ENCODE results near the gene DAB1.
"Not testable (repeated sequence)": the region's sequence is repeated elsewhere in the genome, so short reads cannot be mapped to it uniquely, and the experiment has no call there.

The DAB1 gene

GRCh38 chr1:57357462-57357861 lies 66.4 kb downstream of the DAB1 start:
- DNase-seq, result no peak

GRCh38 chr1:57353654-57354053 lies 70.2 kb downstream of the DAB1 start:
- peak; percentile 29 for DNase-seq

- no peak for DNase-seq
Observed at GRCh38 chr1:57350610-57351009, 73.2 kb downstream of the DAB1 start.

DNA sequence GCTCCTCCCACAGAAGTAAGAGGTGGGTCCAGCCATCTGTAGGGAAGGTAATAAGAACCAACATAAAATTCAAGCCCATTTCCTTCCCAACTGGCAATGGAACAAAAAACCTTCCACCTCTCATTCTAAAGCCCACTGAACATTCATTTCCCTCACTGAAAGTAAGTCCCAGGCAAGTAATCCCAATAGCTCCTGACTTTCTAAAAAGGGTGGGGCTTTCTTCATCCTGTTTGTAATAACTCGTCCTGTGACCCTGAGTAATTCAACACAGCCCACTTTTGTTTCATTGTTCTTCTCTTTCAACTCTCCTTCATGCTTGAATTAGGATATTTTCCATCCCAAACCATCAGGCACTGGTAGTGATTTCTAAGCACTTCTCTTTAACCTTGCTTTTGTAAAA lies 74.9 kb downstream of the DAB1 start:
- no peak for DNase-seq

DNA sequence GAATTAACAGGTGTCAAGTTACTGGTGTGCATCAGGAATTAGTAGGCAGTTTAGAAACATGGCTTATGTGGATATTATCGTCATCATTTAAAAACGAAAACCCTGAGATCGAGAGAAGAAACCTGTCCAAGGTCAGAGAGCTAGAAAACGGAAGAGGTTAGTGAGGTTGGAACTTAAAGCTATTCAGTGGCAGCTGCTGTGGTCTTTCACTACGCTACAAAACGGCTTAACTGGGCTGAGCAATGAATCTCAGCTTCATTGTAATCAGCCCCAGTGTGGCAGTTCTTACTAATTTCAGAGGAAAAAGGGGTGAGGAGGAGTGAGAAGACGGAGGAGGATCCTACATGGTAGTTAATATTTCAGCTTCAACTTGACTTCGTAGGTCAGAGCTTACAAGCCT lies 77.9 kb downstream of the DAB1 start:
- no peak for DNase-seq

DNA sequence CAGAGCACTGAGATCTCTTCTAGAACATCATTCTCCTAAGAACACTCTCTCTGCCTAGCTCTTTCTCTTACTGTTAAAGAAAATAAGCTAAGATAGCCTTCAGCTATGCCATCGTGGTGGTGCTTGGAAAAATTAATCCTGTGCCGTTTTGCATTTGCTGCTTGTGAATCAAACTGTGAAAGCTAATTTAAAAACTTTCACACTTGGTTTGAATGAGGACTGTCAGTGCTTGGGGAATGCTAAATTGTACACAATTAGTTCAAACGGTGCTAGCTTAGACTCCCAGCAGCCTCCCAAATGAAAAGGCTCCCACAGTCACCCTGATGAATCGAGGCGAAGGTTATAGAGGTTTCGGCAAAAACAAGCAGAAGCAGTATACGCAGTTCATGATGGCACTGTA lies 79.6 kb downstream of the DAB1 start:
- no peak for DNase-seq

DNA sequence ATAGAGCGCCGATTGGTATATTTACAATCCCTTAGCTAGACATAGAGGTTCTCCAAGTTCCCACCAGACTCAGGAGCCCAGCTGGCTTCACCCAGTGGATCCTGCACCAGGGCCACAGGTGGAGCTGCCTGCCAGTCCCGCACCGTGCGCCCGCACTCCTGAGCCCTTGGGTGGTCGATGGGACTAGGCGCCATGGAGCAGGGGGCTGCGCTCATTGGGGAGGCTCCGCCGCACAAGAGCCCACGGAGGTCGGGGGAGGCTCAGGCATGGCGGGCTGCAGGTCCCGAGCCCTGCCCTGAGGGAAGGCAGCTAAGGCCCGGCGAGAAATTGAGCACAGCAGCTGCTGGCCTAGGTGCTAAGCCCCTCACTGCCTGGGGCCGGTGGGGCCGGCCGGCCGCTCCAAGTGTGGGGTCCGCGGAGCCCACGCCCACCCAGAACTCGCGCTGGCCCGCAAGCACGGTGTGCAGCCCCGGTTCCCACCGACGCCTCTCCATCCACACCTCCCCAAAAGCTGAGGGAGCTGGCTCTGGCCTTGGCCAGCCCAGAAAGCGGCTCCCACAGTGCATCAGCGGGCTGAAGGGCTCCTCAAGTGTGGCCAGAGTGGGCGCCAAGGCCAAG lies 80.5 kb downstream of the DAB1 start:
- DNase-seq, result not testable (repeated sequence)

DNA sequence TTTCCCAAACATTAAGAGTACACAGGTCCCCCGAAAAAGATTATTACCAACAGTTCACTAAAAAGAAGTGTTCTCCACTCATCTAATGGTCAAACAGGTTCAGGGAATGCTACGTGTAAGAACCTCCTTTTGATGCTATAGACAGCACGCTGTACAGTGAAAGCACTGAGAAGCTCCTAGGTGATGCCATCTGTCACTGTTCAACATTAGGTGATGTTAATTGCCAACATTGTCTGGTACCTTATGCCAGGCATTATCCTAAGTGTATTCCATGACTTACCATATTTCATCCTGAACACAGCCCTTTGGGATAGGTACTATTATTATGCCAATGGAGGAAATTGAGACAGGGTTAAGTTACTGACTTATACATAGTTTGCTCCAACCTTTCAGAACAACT lies 82.1 kb downstream of the DAB1 start:
- DNase-seq, result no peak

DNA sequence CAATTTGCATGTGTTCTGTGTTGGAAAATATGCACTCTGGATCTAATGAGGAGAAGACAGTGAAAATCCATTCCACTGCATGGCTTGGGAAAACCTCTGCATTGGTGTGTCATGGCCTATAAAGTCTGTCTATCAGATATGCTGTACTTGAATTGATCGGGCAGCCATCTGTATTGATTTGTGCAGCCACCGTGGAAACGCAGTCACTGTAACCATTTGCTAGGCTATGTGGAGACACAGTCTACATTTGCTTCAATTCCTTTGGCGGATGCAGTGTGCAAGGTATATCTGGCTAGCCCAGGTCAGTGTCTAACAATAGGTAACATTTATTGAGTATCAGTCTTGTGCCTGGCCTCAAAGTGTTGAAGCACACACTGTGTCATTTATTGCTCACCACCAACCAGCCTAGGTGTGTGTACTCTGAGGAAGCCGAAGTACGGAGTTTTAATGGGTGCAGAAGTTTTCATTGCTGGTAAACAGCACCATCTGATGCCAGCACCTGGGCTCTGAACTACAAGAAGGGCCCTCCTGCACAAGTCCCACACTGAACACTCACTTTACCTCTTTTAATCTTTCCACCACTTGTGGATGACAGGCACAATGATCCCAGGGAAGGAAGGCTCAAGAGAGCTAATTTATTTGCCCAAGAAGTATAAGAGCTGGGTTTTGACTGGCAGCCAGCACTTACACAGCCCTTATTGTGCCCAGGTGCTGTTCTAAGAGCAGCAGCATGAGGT lies 83.4 kb downstream of the DAB1 start:
- no peak for DNase-seq

DNA sequence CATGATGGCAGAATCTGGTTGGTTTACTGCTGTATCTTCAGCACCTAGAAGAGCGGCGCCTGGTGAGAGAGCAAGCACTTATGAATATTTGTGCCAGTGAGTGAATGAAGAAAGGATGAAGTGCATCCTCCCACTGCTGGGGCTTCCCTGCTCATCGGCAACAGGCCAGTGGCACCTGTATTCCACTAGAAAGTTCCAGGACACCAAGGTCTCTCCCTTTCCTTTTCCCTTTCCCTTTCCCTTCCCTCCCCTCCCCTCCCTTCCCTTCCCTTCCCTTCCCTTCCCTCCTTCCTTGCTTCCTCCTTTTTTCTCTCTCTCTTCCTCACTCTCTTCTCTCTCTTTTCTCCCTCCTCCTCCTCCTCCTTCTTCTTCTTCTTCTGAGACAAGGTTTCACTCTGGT lies 86.2 kb downstream of the DAB1 start:
- no peak for DNase-seq

DNA sequence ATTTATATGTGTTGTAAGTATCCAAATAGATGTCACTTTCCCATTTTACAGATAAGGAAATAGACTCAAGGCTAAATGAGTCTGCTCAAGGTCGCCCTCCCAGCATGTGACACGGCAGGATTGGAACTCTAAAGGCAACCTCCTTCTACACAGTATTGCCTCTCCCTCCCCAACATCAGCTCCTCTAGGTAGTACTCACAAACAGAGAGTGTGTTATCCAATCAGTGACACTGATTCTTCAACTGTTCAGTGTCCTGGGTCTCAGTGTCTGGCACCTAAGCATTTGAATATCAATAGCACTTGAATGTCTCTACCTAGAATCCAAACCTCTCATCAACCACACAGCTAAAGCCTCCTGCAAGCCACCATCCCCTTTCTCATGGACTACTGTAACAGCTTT lies 87.1 kb downstream of the DAB1 start:
- DNase-seq, result no peak

DNA sequence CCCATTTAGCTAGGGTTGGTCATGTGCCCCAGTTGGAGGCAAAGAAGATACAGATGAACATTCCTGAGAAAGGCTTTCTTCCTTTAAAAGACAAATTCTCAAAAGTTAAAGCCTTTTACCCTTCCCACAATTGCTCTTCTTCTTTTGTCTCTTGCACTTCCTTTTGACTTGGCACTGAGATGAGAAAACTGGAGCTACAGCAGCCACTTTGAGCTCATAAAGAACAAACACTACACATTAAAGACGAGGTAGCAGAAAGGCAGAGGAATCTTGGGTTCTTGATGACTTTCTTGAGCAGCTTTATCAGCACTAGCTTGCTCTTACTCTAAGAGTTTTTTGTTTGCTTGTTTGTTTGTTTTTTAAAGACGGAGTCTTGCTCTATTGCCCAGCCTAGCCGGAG lies 92.2 kb downstream of the DAB1 start:
- DNase-seq, result no peak

DNA sequence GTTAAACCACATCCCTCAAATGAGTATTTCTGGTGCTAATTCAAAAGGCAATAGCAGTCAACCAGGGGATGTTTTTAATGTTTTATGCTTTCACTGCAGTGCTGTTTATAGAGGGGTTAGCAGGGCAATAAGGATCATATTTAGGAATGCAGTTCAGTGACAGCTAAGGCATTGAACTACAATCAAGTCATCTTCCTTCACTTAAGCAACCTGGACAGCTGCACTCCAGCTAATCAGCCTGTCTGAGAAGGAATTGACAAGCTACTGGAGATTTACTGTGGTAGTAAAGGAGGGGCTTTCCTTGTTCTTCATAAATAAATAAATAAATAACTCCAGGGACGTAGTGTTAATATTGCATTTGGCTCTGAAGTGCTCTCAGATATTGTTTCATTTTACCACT lies 93.9 kb downstream of the DAB1 start:
- DNase-seq, result no peak

- DNase-seq, result no peak
Observed at GRCh38 chr1:57329001-57329527, 94.8 kb downstream of the DAB1 start.

GRCh38 chr1:57327946-57328345 lies 95.9 kb downstream of the DAB1 start:
- DNase-seq, result no peak

GRCh38 chr1:57327336-57327735 lies 96.5 kb downstream of the DAB1 start:
- DNase-seq, result no peak

DNA sequence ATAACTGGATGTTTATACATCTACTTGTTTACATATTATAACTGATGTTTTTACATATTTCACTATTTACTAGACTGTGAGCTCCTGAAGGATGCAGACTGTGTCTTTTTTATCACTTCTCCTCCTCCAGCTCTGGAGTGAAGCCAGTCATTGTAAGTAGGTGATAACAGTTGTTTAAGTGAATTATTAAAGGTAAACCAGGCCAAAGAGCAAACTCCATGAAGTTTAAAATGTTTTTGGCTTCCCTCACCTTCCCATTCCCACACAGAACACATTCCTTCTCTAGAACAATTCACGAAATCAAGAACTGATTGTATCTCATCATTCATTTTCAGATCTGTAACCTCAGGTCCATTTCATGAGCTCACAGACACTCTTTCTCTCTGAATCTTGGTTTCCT lies 98.3 kb downstream of the DAB1 start:
- DNase-seq, result no peak

DNA sequence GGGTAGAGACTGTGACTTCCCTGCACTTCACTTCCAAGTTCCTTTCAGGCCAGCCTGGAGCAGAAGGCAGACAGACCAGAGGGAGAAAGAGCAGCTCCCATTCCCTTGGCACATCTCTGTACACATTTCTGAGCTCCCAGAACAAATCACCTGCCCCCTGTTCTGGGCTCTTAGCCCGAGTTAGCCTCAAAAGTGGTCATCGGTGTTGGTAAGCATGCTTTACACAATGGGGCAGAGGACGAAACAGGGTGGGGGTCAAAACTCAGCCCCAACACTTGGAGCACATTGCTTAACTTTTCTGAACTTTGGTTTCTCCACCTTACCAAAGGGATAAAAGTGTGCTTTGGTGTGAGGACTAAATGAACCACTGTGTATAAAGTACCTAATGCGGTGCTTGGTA lies 98.7 kb downstream of the DAB1 start:
- DNase-seq, result no peak

DNA sequence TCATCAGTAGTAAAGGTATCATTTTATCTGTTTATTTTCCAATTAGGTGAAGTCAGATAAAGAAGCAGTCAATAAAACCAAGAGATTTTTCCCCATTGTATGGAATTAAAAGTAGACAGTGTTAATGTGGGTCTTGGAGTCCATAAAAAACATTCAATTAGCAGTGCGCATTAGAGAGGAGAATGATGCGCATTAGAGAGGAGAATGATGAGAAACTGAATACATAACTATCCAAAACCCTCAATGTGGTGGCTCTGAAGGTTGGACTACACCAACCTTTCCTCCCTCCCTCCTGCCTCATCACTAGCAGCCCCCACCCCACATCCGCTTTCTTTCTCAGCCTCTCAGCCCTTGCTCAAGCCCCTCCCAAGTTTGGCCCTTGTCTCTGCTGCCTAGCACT lies 99.5 kb downstream of the DAB1 start:
- no peak for DNase-seq

DNA sequence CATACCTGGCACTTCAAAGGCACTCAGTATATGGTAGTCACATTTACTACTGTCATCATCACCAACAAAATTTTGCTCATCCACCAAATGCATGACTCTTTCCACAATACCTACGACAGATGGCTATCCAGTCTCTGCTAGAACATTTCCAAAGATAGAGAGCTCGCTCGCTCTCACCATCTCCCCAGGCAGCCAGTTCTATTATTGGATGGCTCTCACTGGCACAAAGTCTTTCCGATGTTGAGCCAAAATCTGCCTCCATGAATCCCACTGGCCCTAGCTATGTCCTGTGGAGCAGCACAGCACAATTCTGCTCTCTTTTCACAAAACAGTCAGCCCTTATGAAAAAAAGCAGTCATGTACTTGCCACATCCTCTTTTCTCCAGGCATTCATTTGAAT lies 102.1 kb downstream of the DAB1 start:
- DNase-seq, result no peak

- DNase-seq, result no peak
Observed at GRCh38 chr1:57319791-57320190, 104.1 kb downstream of the DAB1 start.

DNA sequence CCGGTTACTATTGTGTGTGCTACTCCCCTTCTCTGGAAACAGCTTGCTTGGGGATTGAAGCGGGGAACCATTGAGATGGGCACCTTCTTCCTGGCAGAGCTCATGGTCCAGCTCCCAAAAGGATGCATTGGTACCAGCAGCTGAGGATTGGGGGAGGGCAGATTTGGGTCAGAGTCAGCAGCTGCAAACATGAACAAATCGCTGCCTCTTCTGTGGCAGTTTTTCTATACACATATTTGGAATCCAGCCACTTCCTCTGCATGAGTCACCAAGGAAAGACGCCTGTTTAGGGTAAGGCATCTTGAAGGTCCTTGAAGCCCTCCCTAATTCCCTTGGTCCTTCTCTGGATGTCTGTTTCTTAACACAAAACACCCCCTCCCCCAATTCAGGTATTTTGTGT lies 104.7 kb downstream of the DAB1 start:
- DNase-seq, result no peak

GRCh38 chr1:57316861-57317260 lies 107.0 kb downstream of the DAB1 start:
- DNase-seq, result no peak

DNA sequence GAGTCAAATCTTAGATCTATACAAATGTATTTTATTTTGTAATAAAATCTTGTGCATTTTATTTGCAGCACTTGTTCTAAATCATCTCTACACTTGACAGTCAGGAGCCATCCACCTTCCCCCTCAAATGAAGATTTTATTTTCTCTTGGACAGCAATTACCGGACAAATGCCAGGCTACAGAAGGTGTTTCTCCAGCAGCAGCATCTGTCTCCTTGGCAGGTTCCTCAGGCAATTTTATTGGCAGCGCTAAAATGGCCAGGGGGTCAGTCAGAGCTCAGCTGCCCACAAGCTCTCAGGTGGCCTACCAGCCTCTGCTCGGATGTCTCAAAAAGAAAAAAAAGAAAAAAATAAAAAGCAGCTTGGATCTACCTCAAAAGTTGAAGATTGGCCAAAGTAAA lies 107.6 kb downstream of the DAB1 start:
- no peak for DNase-seq

DNA sequence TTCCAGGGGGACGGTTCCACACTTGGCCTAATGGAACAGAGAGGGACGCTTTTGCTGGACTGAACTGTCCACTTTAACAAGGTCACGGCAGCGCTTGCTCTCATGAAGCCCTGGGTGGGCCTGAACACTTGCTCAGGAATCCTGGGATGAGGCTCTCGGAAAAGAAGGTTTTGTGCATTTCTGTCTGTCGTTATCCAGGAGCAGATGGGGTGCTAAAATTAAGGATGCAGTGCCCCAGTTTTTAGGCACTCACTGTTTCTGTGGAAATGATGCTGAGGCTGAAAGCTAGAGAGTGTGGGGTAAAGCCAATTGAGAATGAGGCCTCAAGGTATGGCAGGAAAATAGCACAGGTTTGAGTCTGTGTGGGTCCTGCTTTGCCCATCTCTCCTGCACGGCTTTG lies 111.0 kb downstream of the DAB1 start:
- DNase-seq, result no peak
